HEK293 (cell line): Measurements from ENCODE around the gene FRRS1L.

Experiments used
- CTCF ChIA-PET: fragments of 350-600 bp; formaldehyde crosslinking; extraction: SDS; loops from one replicate; lab custom pipeline; 2021; ENCODE audit warnings: antibody characterized with exemption; lab: Yijun Ruan, JAX
- POLR2A ChIA-PET: fragments of 300-600 bp; formaldehyde crosslinking; extraction: SDS; loops from one replicate; lab custom pipeline; 2020; ENCODE audit warnings: antibody characterized with exemption, inconsistent platforms; lab: Yijun Ruan, JAX
- H3K27ac ChIP-seq: fragments of 200-500 bp; sonication (Bioruptor generic); 2 replicates; pipeline ENCODE4 v1.5.1; 2014; ENCODE audit warnings: low read depth, low read length, control low read depth, inconsistent platforms; ENCODE audit errors: extremely low read depth
- H3K36me3 ChIP-seq, 2 experiments: fragments of 200-500 bp in 1 of 2; sonication (Bioruptor generic) in 1 of 2; 1 replicate in 1 of 2; 2 replicates in 1 of 2; pipeline ENCODE4 v1.5.1; 2014 to 2017; ENCODE audit warnings: inconsistent platforms in 2 of 2, low read length in 2 of 2; ENCODE audit not compliant: control insufficient read depth in 2 of 2, insufficient read depth in 1 of 2
- H3K4me1 ChIP-seq: fragments of 200-500 bp; sonication (Bioruptor generic); 2 replicates; pipeline ENCODE4 v1.5.1; 2014; ENCODE audit warnings: mild to moderate bottlenecking, low read length, inconsistent platforms; ENCODE audit not compliant: control insufficient read depth, insufficient read depth
- H3K4me3 ChIP-seq: 2 replicates; pipeline ENCODE4 v1.5.1; 2011; ENCODE audit warnings: low read depth, mild to moderate bottlenecking, control low read depth, low read length, moderate library complexity
- H3K9me3 ChIP-seq: fragments of 200-500 bp; sonication (Bioruptor generic); 2 replicates; pipeline ENCODE4 v1.5.1; 2014; ENCODE audit warnings: low read depth, low read length, inconsistent platforms; ENCODE audit not compliant: control insufficient read depth, insufficient read depth
- KLF10 ChIP-seq: fragments of 450-650 bp; IDR thresholded peaks from 2 replicates; pipeline ENCODE4 v1.5.1; 2018; ENCODE audit warnings: missing biosample characterization, mild to moderate bottlenecking, missing genetic modification characterization
- KLF17 ChIP-seq: fragments of 450-650 bp; formaldehyde crosslinking; IDR thresholded peaks from 2 replicates; pipeline ENCODE4 v1.5.1; 2016; ENCODE audit warnings: missing biosample characterization, missing genetic modification characterization
- OVOL3 ChIP-seq: fragments of 450-650 bp; formaldehyde crosslinking; IDR thresholded peaks from 2 replicates; pipeline ENCODE4 v1.5.1; 2016; ENCODE audit warnings: missing biosample characterization, missing genetic modification characterization
- PRDM4 ChIP-seq: fragments of 450-650 bp; formaldehyde crosslinking; IDR thresholded peaks from 2 replicates; pipeline ENCODE4 v1.5.1; 2017; ENCODE audit warnings: missing biosample characterization, missing genetic modification characterization
- PRDM6 ChIP-seq: fragments of 450-650 bp; formaldehyde crosslinking; IDR thresholded peaks from 2 replicates; pipeline ENCODE4 v1.5.1; 2017; ENCODE audit warnings: missing biosample characterization, missing genetic modification characterization
- SALL2 ChIP-seq: fragments of 450-650 bp; formaldehyde crosslinking; IDR thresholded peaks from 2 replicates; pipeline ENCODE4 v1.5.0; 2017; ENCODE audit warnings: missing biosample characterization, mild to moderate bottlenecking, missing genetic modification characterization, borderline replicate concordance
- SP2 ChIP-seq: fragments of 450-650 bp; formaldehyde crosslinking; IDR thresholded peaks from 2 replicates; pipeline ENCODE4 v1.5.1; 2016; ENCODE audit warnings: missing biosample characterization, missing genetic modification characterization
- SP7 ChIP-seq: fragments of 450-650 bp; formaldehyde crosslinking; IDR thresholded peaks from 2 replicates; pipeline ENCODE4 v1.5.1; 2016; ENCODE audit warnings: missing biosample characterization, missing genetic modification characterization
- WT1 ChIP-seq: fragments of 450-650 bp; formaldehyde crosslinking; IDR thresholded peaks from 2 replicates; pipeline ENCODE4 v1.5.1; 2016; ENCODE audit warnings: missing biosample characterization, missing genetic modification characterization
- ZBTB20 ChIP-seq: fragments of 450-650 bp; formaldehyde crosslinking; IDR thresholded peaks from 2 replicates; pipeline ENCODE4 v1.5.1; 2016; ENCODE audit warnings: missing biosample characterization, missing genetic modification characterization
- ZBTB6 ChIP-seq: fragments of 450-650 bp; formaldehyde crosslinking; IDR thresholded peaks from 2 replicates; pipeline ENCODE4 v1.5.1; 2017; ENCODE audit warnings: missing biosample characterization, missing genetic modification characterization
- ZFP37 ChIP-seq: fragments of 450-650 bp; formaldehyde crosslinking; IDR thresholded peaks from 2 replicates; pipeline ENCODE4 v1.5.1; 2016; ENCODE audit warnings: missing biosample characterization, missing genetic modification characterization
- ZNF10 ChIP-seq: fragments of 450-650 bp; formaldehyde crosslinking; IDR thresholded peaks from 2 replicates; pipeline ENCODE4 v1.5.1; 2017; ENCODE audit warnings: missing biosample characterization, missing genetic modification characterization
- ZNF24 ChIP-seq: fragments of 450-650 bp; formaldehyde crosslinking; IDR thresholded peaks from 2 replicates; pipeline ENCODE4 v1.5.1; 2016; ENCODE audit warnings: missing biosample characterization, missing genetic modification characterization
- ZNF48 ChIP-seq: fragments of 450-650 bp; formaldehyde crosslinking; IDR thresholded peaks from 2 replicates; pipeline ENCODE4 v1.5.1; 2016; ENCODE audit warnings: missing biosample characterization, missing genetic modification characterization
- ZNF548 ChIP-seq: fragments of 450-650 bp; formaldehyde crosslinking; IDR thresholded peaks from 2 replicates; pipeline ENCODE4 v1.5.1; 2016; ENCODE audit warnings: missing biosample characterization, missing genetic modification characterization
- ZNF560 ChIP-seq: fragments of 450-650 bp; formaldehyde crosslinking; IDR thresholded peaks from 2 replicates; pipeline ENCODE4 v1.5.1; 2017; ENCODE audit warnings: missing biosample characterization, missing genetic modification characterization, borderline replicate concordance
- ZNF600 ChIP-seq: fragments of 450-650 bp; formaldehyde crosslinking; IDR thresholded peaks from 2 replicates; pipeline ENCODE4 v1.5.1; 2016; ENCODE audit warnings: missing biosample characterization, missing genetic modification characterization
- ZNF626 ChIP-seq: fragments of 450-650 bp; sonication (Bioruptor Pico); formaldehyde crosslinking; IDR thresholded peaks from 2 replicates; pipeline ENCODE4 v1.5.1; 2018; ENCODE audit warnings: missing biosample characterization, missing genetic modification characterization, inconsistent platforms
- ZNF658 ChIP-seq: fragments of 450-650 bp; formaldehyde crosslinking; IDR thresholded peaks from 2 replicates; pipeline ENCODE4; 2016; ENCODE audit warnings: missing biosample characterization, missing genetic modification characterization
- ZNF704 ChIP-seq: fragments of 450-650 bp; formaldehyde crosslinking; IDR thresholded peaks from 2 replicates; pipeline ENCODE4 v1.5.1; 2016; ENCODE audit warnings: missing biosample characterization, missing genetic modification characterization
- ZNF768 ChIP-seq: fragments of 450-650 bp; formaldehyde crosslinking; IDR thresholded peaks from 2 replicates; pipeline ENCODE4 v1.5.1; 2018; ENCODE audit warnings: missing biosample characterization, mild to moderate bottlenecking, missing genetic modification characterization
- ZNF777 ChIP-seq: fragments of 450-650 bp; formaldehyde crosslinking; IDR thresholded peaks from 2 replicates; pipeline ENCODE4 v1.5.1; 2017; ENCODE audit warnings: missing biosample characterization, missing genetic modification characterization, borderline replicate concordance
- ZXDB ChIP-seq: fragments of 450-650 bp; formaldehyde crosslinking; IDR thresholded peaks from 2 replicates; pipeline ENCODE4 v1.5.1; 2016; ENCODE audit warnings: missing biosample characterization, missing genetic modification characterization

FRRS1L gene

GRCh38 chr9:109114670-109115069, 52.4 kb downstream of the FRRS1L start (continued):
- peak; percentile 88 for TF ChIP-seq PRDM4 (tag by site-specific recombination)

- ChIA-PET CTCF (no interaction called here), POLR2A (no interaction called here)
- H3K27ac ChIP-seq, result no peak overlapping the region
- no peaks in the 10 kb centered on the region; a peak in 1 of 3 replicates for H3K36me3 ChIP-seq
- no peaks in the 10 kb centered on the region for H3K9me3 ChIP-seq
- H3K4me1 ChIP-seq, result peaks cover 20% of the 10 kb centered on the region
- H3K4me3 ChIP-seq, result no peak overlapping the region
- TF ChIP-seq KLF17 (tag by site-specific recombination) (peak; percentile 39; the same call in 1 of the 2 replicates), ZNF600 (tag by site-specific recombination) (peak; percentile 75; the same call in 1 of the 2 replicates), WT1 (tag by site-specific recombination) (peak; percentile 71), ZNF48 (tag by site-specific recombination) (no peak), ZBTB20 (tag by site-specific recombination) (peak; percentile 17; the same call in 1 of the 2 replicates), ZNF10 (tag by site-specific recombination) (peak; percentile 92), ZNF24 (no peak), ZBTB6 (tag by site-specific recombination) (0 out of 2 replicates have a peak, but pooled peaks have one; percentile 24), PRDM6 (tag by site-specific recombination) (peak; percentile 89)
- TF ChIP-seq, all 188 proteins: peak for 7
These were observed 53.0 kb downstream of the FRRS1L start for GRCh38 chr9:109113892-109114609.

- H3K4me1 ChIP-seq, result peaks cover 23% of the 10 kb centered on the region
- no peaks in the 10 kb centered on the region; a peak in 1 of 3 replicates for H3K36me3 ChIP-seq
- POLR2A ChIA-PET, result no interaction called here
- no peak overlapping the region for H3K27ac ChIP-seq
- H3K4me3 ChIP-seq, result no peak overlapping the region
- CTCF ChIA-PET, result no interaction called here
- no peaks in the 10 kb centered on the region for H3K9me3 ChIP-seq
- TF ChIP-seq SP7 (tag by site-specific recombination) (no peak), OVOL3 (tag by site-specific recombination) (no peak), ZNF658 (tag by site-specific recombination) (no peak), PRDM6 (tag by site-specific recombination) (peak; percentile 93), SP2 (tag by site-specific recombination) (no peak), SALL2 (no peak), KLF10 (no peak), ZNF626 (no peak), ZNF768 (tag by site-specific recombination) (no peak), ZNF548 (tag by site-specific recombination) (no peak), ZNF777 (tag by site-specific recombination) (no peak), ZFP37 (no peak), ZNF560 (no peak), ZXDB (tag by site-specific recombination) (peak; percentile 59; the same call in 1 of the 2 replicates), ZNF704 (no peak)
These were observed 53.8 kb downstream of the FRRS1L start for GRCh38 chr9:109113254-109113653.
